Natural killer cell treated with Interleukin-12 subunit alpha and Interleukin-12 subunit beta and Interleukin-15 and Interleukin-18, amount 100 ng/mL, for 72 hours (primary cell): ENCODE measurements around the gene SRC. TPM values are rescaled to one million over a fixed set of nuclear protein-coding genes. Genes with fewer than 3 reads are reported as not detected.
A peak's percentile ranks its signal among the peaks of the same experiment; 100 is the strongest.

Source experiments
- ATAC-seq, 2 donors: fragments of 150-1000 bp; cut with Tn5 transposase in 1 of 2; sonication (Bioruptor Pico), chemical (Tn5 transposase) in 1 of 2; 2 replicates each; pipeline ENCODE4 v1.10.0; 2021
- DNase-seq: peaks from one replicate; pipeline ENCODE4 v3.0.0; 2022; ENCODE audit warnings: low spot score
- H3K27ac Mint-ChIP-seq, 2 donors: 1 replicate in 1 of 2; 2 replicates in 1 of 2; pipeline ENCODE4 v1.8.0; 2022; ENCODE audit warnings: mixed read lengths in 2 of 2, mild to moderate bottlenecking in 1 of 2, moderate library complexity in 1 of 2
- H3K27me3 Mint-ChIP-seq, 2 donors: 1 replicate in 1 of 2; 2 replicates in 1 of 2; pipeline ENCODE4 v1.8.0; 2022; ENCODE audit warnings: mixed read lengths in 2 of 2
- H3K36me3 Mint-ChIP-seq: one replicate; pipeline ENCODE4 v1.8.0; 2022; ENCODE audit warnings: mixed read lengths
- H3K4me1 Mint-ChIP-seq, 2 donors: 1 replicate in 1 of 2; 2 replicates in 1 of 2; pipeline ENCODE4 v1.8.0; 2022; ENCODE audit warnings: low read depth in 2 of 2, mixed read lengths in 2 of 2, mild to moderate bottlenecking in 1 of 2
- H3K4me3 Mint-ChIP-seq: one replicate; pipeline ENCODE4 v1.8.0; 2022; ENCODE audit warnings: mixed read lengths
- H3K9me3 Mint-ChIP-seq: 2 replicates; pipeline ENCODE4 v1.8.0; 2022; ENCODE audit warnings: mixed read lengths
- total RNA-seq, 2 donors: library from RNA; stranded (reverse); gene quantifications; one replicate each; pipeline ENCODE4 v1.2.3, GENCODE V29; 2022

SRC gene
- total RNA-seq, 2 donors from 2014 or later, result 6.8 to 8.6 TPM

DNA sequence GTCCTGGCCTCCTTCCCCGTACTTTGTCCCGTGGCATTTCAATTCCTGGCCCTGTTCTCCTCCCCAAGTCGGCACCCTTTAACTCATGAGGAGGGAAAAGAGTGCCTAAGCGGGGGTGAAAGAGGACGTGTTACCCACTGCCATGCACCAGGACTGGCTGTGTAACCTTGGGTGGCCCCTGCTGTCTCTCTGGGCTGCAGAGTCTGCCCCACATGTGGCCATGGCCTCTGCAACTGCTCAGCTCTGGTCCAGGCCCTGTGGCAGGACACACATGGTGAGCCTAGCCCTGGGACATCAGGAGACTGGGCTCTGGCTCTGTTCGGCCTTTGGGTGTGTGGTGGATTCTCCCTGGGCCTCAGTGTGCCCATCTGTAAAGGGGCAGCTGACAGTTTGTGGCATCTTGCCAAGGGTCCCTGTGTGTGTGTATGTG is 58.5 kb downstream of the SRC start:
- Mint-ChIP-seq H3K4me3 (no peak overlapping the region), H3K27ac (no peak overlapping the region), H3K36me3 (no peaks in the 10 kb centered on the region), H3K9me3 (no peaks in the 10 kb centered on the region), H3K27me3 (peaks cover 12 to 36% of the 10 kb centered on the region in 2 donors), H3K4me1 (peaks cover 11 to 24% of the 10 kb centered on the region in 2 donors)
- no peak for DNase-seq
- no peak for ATAC-seq

DNA sequence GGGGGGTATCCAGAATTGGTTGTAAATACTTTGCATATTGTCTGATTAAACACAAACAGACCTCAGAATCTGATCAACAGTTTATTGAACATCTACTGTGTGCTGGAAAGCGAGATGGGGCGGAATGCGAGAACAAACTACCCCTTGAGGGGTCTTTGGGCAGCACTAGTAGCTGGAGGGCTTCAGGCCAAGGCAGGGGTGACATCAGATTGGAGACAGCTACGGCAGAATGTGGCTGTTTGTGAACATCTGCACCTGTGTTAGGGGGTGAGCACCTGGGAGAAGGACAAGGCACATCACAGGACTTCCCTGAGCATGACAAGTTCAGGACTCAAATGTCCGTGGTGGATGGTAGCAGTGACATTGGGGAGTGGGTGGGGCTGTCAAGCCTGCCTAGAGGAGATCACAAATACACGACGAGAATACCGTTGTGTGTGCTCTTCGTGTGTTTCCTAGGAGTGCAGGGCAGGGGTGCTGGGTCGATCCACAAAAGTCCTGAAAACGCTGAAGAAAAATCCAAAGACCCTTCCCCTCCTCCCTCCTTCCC is 59.5 kb downstream of the SRC start:
- DNase-seq (no peak), ATAC-seq (no peak)
- H3K4me3 Mint-ChIP-seq, result peak overlapping the region; percentile 42
- H3K27ac Mint-ChIP-seq, result no peak overlapping the region
- H3K36me3 Mint-ChIP-seq, result no peaks in the 10 kb centered on the region
- H3K4me1 Mint-ChIP-seq, result peaks cover 14 to 26% of the 10 kb centered on the region in 2 donors
- no peaks in the 10 kb centered on the region for H3K9me3 Mint-ChIP-seq
- peaks cover 12 to 40% of the 10 kb centered on the region in 2 donors for H3K27me3 Mint-ChIP-seq

DNA sequence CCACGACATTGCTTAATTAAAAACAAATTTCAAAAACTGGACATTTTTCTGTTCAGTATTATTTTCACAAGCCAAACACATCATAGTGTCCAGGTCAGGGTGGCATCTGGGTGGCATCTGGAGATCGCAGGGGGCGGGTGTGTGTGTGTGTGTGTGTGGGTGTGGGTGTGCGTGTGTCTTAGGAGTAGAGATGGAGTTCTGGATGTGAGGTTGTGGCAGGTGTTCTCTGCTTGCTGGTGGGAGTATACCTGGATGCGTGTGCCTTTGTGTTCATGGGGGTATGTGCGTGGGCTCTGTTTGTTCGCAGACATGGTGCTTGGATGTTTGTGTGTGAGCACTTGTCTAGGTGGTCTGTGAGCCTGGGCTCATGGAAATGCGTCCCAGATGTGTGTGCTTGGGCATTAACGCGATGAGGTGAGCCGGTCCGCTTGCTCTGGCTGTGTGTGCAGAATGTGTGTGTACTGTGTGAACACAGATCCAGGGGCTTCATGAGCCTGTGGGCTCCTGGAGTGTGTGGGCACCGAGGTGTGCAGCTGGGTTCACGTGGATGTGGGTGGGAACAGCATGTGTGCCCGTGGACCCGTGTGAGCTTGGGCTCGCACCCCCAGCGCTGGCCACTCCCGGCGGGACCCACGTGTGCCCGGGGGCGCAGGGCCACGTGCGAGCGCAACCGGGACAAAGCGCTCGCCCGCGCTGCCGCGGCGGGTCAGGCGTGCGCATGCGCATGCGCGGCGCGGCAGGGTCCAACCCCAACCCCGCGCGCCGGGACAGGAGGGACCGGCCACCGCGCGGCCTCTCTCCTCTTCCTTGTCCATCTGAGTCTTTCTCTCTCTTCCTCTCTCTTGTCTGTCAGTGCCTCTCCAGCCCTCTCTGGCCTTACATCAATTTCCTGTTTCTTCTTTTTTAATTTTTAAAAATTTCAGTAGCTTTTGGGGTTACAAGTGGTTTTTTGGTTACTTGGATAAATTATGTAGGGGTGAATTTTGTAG is 60.4 kb downstream of the SRC start:
- H3K4me3 Mint-ChIP-seq, result peak overlapping the region; percentile 56
- peak; percentile 77 for ATAC-seq
- H3K9me3 Mint-ChIP-seq, result no peaks in the 10 kb centered on the region
- H3K27ac Mint-ChIP-seq, result peak overlapping the region in 1 of 2 donors; percentile 41
- no peaks in the 10 kb centered on the region for H3K36me3 Mint-ChIP-seq
- H3K27me3 Mint-ChIP-seq, result peaks cover 12 to 40% of the 10 kb centered on the region in 2 donors
- H3K4me1 Mint-ChIP-seq, result peaks cover 14 to 26% of the 10 kb centered on the region in 2 donors
- DNase-seq, result no peak

DNA sequence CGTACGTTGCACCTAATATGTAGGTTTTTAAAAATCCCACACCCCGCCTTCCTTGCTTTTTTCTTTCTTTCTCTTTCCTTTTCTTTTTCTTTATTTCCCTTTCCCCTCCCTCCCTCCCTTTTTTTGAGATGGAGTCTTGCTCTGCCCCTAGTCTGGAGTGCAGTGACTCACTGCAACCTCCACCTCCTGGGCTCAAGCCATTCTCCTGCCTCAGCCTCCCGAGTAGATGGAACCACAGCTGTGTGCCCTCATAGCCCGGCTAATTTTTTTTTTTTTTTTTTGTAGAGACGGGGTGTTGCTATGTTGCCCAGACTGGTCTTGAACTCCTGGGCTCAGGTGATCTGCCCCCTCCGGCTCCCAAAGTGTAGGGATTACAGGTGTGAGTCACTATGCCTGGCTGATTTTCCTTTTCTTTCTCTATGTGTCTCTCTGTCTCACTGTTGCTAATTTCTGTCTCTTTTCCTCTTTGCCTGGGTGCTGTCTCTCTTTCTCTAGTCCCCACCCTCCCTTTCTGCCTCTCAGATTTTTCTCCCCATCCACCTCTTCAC is 61.2 kb downstream of the SRC start:
- Mint-ChIP-seq H3K27me3 (peaks cover 12 to 40% of the 10 kb centered on the region in 2 donors), H3K36me3 (no peaks in the 10 kb centered on the region), H3K4me3 (peak overlapping the region; percentile 56), H3K27ac (peak overlapping the region in 1 of 2 donors; percentile 41), H3K9me3 (no peaks in the 10 kb centered on the region), H3K4me1 (peaks cover 14 to 26% of the 10 kb centered on the region in 2 donors)
- DNase-seq, result no peak
- no peak for ATAC-seq

DNA sequence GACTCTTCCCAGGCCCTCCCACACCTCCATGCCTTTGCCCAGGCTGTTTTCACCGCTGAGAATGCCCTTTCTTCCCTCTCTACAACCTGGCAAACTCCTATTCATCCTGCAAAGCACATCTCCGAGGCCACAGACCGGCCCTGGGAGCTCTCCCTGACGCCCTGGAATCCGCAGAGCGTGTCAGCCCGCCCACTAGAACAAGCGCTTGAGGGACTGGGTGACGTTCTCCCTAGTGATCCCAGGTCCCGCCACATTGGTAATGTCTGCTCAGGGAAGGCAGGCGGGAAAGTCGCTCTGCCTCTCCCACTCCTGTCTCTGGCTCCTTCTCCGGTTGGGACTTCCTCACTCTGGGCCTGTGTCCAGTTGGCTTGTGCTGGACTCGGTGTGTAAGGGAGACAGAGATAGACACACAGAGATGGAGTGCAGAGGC is 61.6 kb downstream of the SRC start:
- DNase-seq (no peak), ATAC-seq (no peak)
- Mint-ChIP-seq H3K27me3 (peaks cover 12 to 40% of the 10 kb centered on the region in 2 donors), H3K4me3 (peak overlapping the region; percentile 51), H3K4me1 (peaks cover 14 to 26% of the 10 kb centered on the region in 2 donors), H3K36me3 (no peaks in the 10 kb centered on the region), H3K9me3 (no peaks in the 10 kb centered on the region), H3K27ac (no peak overlapping the region)

DNA sequence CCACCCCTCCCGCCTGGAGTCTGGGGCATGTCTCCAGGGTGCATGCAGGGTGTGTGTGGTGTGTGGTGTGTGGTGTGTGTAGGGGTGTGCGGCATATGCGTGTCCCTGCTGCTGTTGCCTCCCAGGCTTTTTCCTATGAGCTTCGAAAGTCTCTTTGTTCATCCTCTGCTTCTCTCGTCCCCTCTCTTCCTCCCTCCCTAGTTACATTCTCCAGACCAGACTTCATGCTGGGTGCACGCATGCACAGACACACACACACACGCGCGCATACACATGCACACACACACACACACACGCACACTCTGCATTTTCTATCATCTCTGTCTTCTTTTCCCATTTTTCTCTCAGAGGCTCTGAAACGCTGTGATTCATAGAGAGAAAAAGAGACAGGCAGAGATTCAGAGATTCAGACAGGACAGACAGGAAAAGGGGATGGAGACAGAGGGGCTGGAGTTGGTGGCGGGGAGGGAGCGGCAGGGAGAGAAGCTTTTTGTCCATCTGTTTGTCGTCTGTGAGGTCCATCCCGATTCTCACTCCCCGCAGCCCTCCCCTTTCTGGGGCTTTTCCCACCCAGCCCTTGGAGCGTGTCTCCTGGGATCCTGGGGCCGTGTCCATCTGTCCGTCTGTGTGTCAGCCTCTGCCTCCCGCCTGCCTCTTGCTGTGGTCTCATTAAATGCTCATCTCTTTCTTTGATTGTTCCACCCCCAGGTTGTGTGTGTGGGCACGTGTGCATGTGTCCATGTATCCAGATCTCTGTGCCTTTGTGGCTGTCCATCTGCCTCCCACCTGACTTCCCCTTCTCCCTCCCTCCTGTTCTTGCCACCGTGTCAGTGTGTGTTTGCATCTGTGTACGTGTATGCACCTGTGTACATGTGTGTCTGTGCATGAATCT is 62.6 kb downstream of the SRC start:
- H3K4me1 Mint-ChIP-seq, result peaks cover 14 to 26% of the 10 kb centered on the region in 2 donors
- ATAC-seq, result no peak
- no peaks in the 10 kb centered on the region for H3K36me3 Mint-ChIP-seq
- no peaks in the 10 kb centered on the region for H3K9me3 Mint-ChIP-seq
- peaks cover 12 to 40% of the 10 kb centered on the region in 2 donors for H3K27me3 Mint-ChIP-seq
- H3K4me3 Mint-ChIP-seq, result no peak overlapping the region
- DNase-seq, result no peak
- no peak overlapping the region for H3K27ac Mint-ChIP-seq

DNA sequence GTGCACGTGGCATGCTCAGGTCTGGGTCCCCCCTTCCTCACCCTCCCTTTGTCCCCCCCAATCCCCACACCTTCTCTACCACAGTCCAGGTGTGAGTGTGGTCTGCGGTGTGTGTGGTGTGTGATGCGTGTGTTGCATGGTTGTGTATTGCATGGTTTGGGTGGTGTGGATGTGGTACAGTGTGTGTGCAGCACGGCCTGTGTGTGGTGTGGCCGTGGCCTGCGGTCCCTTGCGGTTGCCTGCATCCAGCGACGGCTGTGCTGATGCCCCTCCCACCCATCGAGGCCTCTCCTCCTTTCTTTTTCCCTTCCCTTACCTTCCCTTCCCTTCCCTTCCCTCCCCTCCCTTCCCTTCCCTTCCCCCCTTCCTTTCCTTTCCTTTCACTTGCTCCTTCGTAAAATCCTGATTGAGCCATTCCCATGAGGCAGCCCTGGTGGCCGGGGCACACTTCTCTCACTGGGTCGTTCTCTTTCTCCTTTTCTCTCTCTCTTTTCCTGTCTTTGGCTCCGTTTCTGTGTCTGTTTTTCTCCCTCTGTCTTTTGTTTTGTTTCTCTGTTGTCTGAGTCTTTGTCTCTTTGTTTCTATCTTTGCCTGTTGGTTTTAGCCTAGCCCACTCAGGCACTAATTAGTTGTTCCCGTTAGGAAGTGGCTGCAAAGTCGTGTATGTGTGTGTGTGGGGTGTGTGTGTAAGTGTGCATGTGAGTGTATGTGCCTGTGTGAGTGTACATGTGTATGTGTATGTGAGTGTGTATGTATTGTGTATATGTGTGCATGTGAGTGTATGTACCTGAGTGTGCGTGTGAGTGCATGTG is 65.7 kb downstream of the SRC start:
- H3K36me3 Mint-ChIP-seq, result no peaks in the 10 kb centered on the region
- H3K4me1 Mint-ChIP-seq, result peaks cover 8 to 17% of the 10 kb centered on the region in 2 donors
- H3K4me3 Mint-ChIP-seq, result no peak overlapping the region
- DNase-seq (no peak), ATAC-seq (no peak)
- H3K9me3 Mint-ChIP-seq, result no peaks in the 10 kb centered on the region
- H3K27me3 Mint-ChIP-seq, result peaks cover 0 to 29% of the 10 kb centered on the region in 2 donors
- H3K27ac Mint-ChIP-seq, result no peak overlapping the region

DNA sequence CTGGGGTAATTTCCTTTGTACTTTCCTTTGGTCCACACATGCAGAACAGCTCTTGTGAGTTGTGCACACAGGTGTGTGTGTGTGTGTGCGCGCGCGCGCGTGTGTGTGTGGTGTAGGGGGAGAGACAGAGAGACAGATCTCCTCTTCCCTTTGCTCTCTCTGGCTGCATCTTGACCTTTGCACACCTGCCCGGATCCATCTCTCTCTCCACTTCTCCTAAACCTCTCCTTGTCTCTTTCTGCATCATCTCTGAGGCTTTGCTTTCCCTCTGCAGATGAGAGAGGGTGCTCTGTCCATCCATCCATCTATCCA is 67.0 kb downstream of the SRC start:
- DNase-seq (no peak), ATAC-seq (no peak)
- H3K9me3 Mint-ChIP-seq, result no peaks in the 10 kb centered on the region
- no peak overlapping the region for H3K27ac Mint-ChIP-seq
- peaks cover 0 to 20% of the 10 kb centered on the region in 2 donors for H3K27me3 Mint-ChIP-seq
- no peaks in the 10 kb centered on the region for H3K36me3 Mint-ChIP-seq
- H3K4me1 Mint-ChIP-seq, result peaks cover 3 to 9% of the 10 kb centered on the region in 2 donors
- no peak overlapping the region for H3K4me3 Mint-ChIP-seq

DNA sequence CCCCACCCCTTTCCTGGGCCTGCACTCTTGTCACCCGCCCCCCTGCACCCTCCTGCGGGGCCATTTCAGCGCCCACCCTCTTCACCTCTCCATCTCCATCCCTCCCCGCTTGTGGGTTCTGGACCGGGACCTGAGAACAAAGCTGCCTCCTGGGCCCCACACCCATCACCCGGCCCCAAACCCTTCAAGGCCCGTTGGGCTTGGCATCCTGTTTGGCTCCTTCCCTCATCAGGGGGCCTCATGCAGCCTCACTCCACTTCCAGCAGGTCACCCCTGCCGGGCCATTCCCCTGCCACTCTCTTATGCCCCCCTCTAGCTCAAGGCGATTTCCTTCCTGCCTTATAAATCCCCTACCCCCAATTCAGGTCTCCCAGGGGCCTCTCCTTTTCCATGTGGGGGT is 67.4 kb downstream of the SRC start:
- H3K27me3 Mint-ChIP-seq, result peaks cover 0 to 16% of the 10 kb centered on the region in 2 donors
- DNase-seq (no peak), ATAC-seq (no peak)
- no peak overlapping the region for H3K4me3 Mint-ChIP-seq
- H3K4me1 Mint-ChIP-seq, result peaks cover 3 to 9% of the 10 kb centered on the region in 2 donors
- H3K36me3 Mint-ChIP-seq, result no peaks in the 10 kb centered on the region
- no peak overlapping the region for H3K27ac Mint-ChIP-seq
- no peaks in the 10 kb centered on the region for H3K9me3 Mint-ChIP-seq

DNA sequence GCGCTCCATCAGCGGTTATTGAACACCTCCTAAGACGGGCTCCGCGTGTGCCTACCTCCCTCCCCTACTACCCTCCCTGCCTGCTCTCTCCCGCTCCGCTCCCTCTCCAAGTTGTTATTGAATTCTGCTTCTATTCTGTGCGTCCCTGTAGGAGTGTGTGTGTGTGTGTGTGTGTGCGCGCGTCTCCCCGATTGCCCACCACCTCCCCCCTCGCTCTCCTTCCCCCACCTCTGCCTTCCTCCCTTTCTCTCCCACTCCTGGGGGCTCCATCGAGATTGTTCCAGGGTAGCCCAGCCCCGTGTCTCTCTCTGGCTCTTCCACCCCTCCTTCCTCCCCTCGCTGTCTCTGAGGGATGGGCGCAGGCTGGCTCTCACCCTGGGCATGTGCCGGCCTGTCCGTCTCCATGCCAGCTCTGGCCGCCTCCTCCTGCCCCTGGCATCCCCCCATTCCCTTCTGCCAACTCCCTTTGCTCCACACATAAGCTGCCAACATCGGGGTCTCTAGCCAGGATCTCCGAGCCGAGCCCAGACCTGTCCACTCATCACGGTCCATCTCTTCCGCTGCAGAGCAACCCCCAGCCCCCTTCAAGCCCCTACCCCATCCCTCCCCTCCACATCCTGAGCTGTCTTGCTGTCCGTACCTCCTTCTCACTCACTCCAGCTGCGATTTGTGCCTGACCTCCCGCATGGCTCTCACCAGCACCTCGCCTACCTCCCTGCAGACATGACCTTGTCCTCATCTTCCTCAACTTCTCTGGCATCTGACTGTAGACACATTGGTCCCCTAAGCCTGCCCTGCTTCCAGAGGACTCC is 68.5 kb downstream of the SRC start:
- H3K9me3 Mint-ChIP-seq, result no peaks in the 10 kb centered on the region
- H3K27ac Mint-ChIP-seq, result no peak overlapping the region
- peaks cover 0 to 7% of the 10 kb centered on the region in 2 donors for H3K27me3 Mint-ChIP-seq
- peaks cover 2 to 3% of the 10 kb centered on the region in 2 donors for H3K4me1 Mint-ChIP-seq
- H3K4me3 Mint-ChIP-seq, result no peak overlapping the region
- no peaks in the 10 kb centered on the region for H3K36me3 Mint-ChIP-seq
- no peak for DNase-seq
- ATAC-seq, result peak in 1 of 2 donors; percentile 14

DNA sequence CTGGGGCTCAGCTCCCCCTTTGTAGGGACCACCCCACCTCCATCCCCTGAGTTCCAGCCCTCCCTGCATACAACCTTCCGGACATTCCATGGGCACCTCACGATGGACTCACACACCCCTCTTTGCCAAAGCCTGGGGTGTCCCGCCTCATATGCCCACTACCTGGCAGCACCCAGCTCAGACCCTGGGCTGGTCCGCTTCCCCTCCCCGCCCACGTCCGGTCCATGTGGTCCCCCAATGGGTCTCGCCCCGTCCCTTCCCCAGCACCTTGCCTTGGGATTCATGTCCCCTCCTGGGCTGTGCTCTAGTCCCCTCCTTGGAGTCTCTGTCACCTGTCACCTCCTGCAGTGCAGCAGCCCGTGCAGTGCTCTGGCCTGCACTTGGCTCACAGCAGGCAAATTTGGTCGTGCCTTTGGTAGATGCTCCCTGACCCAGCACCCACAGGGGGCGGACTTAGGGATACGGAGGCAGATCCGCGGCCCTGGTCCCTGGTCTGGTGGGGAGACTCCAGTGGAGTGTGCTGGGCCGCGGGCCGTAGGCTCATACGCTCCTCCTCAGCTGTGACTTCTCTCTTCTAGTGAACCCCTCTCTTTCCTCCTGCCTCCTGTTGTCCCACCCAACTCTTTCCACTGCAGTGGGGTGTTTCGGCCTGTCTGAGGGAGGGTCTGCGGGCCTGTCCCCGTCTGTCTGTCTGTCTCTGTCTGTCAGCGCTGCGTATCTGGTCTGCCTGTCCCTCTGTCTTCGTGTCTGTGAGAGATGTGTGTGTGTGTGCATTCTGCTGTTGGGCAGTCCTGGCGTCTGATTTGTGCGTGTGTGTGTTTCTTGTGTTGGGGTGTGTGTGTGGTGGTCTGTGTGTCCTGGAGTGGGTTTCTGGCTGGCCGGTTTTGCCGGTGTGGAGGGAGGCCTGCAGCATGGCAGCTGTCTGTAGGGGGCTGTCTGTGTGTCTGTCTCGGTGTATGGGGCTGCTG is 69.5 kb downstream of the SRC start:
- DNase-seq, result no peak

More for the DNA sequence above, 69.5 kb downstream of the SRC start:
- Mint-ChIP-seq H3K4me1 (peaks cover 0 to under 1% of the 10 kb centered on the region in 2 donors), H3K27ac (no peak overlapping the region), H3K36me3 (no peaks in the 10 kb centered on the region), H3K9me3 (no peaks in the 10 kb centered on the region), H3K4me3 (no peak overlapping the region), H3K27me3 (peaks cover under 1 to 3% of the 10 kb centered on the region in 2 donors)
- no peak for ATAC-seq
